ENCODE data around the gene DAAM1. TPM values are rescaled to one million over a fixed set of nuclear protein-coding genes. Genes with fewer than 3 reads are reported as not detected.

DAAM1 gene
- total and polyA plus RNA-seq, 12 donors = 22.8 to 102 (median 75.2) TPM

GRCh38 chr14:59262717-59263454, 74.4 kb downstream of the DAAM1 start:
- Histone ChIP-seq H3K36me3 (peaks cover 0 to 45% (median 18%) of the 10 kb centered on the region in 9 donors), H3K9me3 (no peaks in the 10 kb centered on the region), H3K4me1 (peaks cover 4 to 38% (median 15%) of the 10 kb centered on the region in 9 donors), H3K4me3 (no peak overlapping the region), H3K27me3 (no peaks in the 10 kb centered on the region), H3K27ac (peak overlapping the region in 3 of 10 donors; percentile 4 to 38 (median 27))
- DNase-seq (no peak), ATAC-seq (peak; percentile 6 to 75 (median 54))
- intact Hi-C loops (cut with DNase I) = loop anchor here in 1 of 10 donors (10.0 kb wide), 1 partner anchor 68 kb away; no protein-coding TSS in a partner anchor
- 48% methylated on average over 7 of the region's 7 CpGs for WGBS, 2 donors
- TF ChIP-seq CTCF (IDR thresholded peaks at IDR 0.05) = peak in 7 of 9 donors; percentile 7 to 43 (median 32)

GRCh38 chr14:59265808-59266207, 77.3 kb downstream of the DAAM1 start:
- DNase-seq = no peak
- Histone ChIP-seq H3K27ac (no peak overlapping the region), H3K27me3 (no peaks in the 10 kb centered on the region), H3K36me3 (peaks cover 0 to 73% (median 25%) of the 10 kb centered on the region in 9 donors), H3K4me3 (no peak overlapping the region), H3K9me3 (no peaks in the 10 kb centered on the region), H3K4me1 (peaks cover 0 to 42% (median 17%) of the 10 kb centered on the region in 9 donors)
- ATAC-seq = no peak
- TF ChIP-seq CTCF (IDR thresholded peaks at IDR 0.05) = no peak
- intact Hi-C loops (cut with DNase I) = loop anchor here in 2 of 10 donors (5.0 to 10.0 kb wide), 2 partner anchors 71 to 74 kb away; no protein-coding TSS in a partner anchor

- H3K27me3 ChIP-seq = no peaks in the 10 kb centered on the region
- no peak overlapping the region for H3K27ac ChIP-seq
- H3K4me1 ChIP-seq = peaks cover 6 to 32% (median 13%) of the 10 kb centered on the region in 9 donors
- peaks cover 0 to 81% (median 25%) of the 10 kb centered on the region in 9 donors for H3K36me3 ChIP-seq
- 93 to 96% methylated on average over 2 of the region's 2 CpGs for WGBS, 2 donors
- ATAC-seq (no peak), DNase-seq (no peak)
- no peaks in the 10 kb centered on the region for H3K9me3 ChIP-seq
- H3K4me3 ChIP-seq = no peak overlapping the region
- intact Hi-C loops (cut with DNase I) = loop anchor here in 2 of 10 donors (5.0 to 10.0 kb wide), 2 partner anchors 72 to 75 kb away; no protein-coding TSS in a partner anchor
- TF ChIP-seq CTCF (IDR thresholded peaks at IDR 0.05) = no peak
Observed at GRCh38 chr14:59267046-59267445, 78.6 kb downstream of the DAAM1 start.

GRCh38 chr14:59268011-59268410, 79.5 kb downstream of the DAAM1 start:
- TF ChIP-seq CTCF (IDR thresholded peaks at IDR 0.05) = no peak
- no peak for ATAC-seq
- Histone ChIP-seq H3K36me3 (peaks cover 0 to 81% (median 25%) of the 10 kb centered on the region in 9 donors), H3K4me1 (peaks cover 3 to 32% (median 10%) of the 10 kb centered on the region in 9 donors), H3K27me3 (no peaks in the 10 kb centered on the region), H3K9me3 (no peaks in the 10 kb centered on the region), H3K27ac (no peak overlapping the region), H3K4me3 (no peak overlapping the region)
- WGBS, 2 donors = 93 to 95% methylated on average over 10 of the region's 10 CpGs
- intact Hi-C loops (cut with DNase I) = loop anchor here in 2 of 10 donors (5.0 to 10.0 kb wide), 2 partner anchors 73 to 76 kb away; no protein-coding TSS in a partner anchor
- DNase-seq = no peak
